Activated CD8-positive, alpha-beta memory T cell treated with anti-CD3 and anti-CD28 coated beads for 24 hours (primary cell): ENCODE measurements around the gene SLC9A6.
"Not testable (repeated sequence)": the region's sequence is repeated elsewhere in the genome, so short reads cannot be mapped to it uniquely, and the experiment has no call there.

ENCODE experiments used
- DNase-seq: peaks from one replicate; pipeline ENCODE4 v3.0.0-alpha.2; 2020

The SLC9A6 gene

GRCh38 chrX:136064661-136065043 lies 79.4 kb downstream of the SLC9A6 start:
- DNase-seq, result no peak

DNA sequence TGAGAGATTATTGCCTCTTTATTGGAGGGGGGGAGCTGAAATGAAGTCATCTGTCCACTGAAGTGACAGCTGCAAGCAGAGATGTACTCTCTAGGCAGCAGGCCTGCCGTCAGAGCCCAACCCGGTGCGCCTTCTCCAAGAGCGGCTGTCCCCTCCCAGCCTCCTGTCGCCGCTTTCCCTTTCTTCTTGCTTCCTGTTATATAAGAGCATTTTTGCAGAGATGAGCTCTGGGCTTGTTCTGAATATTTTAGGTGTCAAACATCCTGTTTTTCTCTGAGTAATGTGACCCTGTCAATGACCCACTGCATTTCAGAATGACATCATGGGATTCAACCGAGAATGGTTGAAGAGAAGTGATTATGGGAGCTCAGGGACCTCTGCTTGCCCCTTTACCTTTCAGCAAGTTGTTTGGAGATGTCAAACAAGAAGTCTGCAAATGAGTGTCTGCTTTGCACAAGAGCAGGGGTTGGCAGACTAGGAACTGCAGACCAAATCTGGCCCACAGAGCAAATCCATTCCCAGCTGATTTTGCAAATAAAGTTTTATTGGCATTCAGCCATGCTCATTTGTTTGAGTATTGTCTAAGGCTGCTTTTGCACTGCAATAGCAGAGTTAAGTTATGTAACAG lies 79.9 kb downstream of the SLC9A6 start:
- no peak for DNase-seq

DNA sequence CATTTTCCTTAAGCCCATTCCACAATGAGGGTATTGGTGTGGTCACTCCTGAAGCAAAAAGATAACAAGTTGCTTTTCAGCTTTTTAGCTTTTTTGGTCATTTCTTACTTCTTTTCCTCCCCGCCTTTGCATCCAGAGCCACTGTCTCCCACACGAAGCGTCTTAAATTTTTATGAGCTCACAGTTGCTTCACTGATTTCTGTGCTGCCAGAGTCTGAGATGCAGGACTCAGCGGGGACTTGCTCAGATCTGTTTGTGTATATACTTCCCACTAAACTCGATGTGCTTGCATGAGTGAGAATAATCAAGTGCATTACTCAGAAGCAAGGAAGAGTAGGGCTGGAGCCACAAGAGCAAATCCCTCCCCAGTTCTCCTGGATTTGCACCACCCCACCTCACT lies 81.9 kb downstream of the SLC9A6 start:
- DNase-seq, result no peak

DNA sequence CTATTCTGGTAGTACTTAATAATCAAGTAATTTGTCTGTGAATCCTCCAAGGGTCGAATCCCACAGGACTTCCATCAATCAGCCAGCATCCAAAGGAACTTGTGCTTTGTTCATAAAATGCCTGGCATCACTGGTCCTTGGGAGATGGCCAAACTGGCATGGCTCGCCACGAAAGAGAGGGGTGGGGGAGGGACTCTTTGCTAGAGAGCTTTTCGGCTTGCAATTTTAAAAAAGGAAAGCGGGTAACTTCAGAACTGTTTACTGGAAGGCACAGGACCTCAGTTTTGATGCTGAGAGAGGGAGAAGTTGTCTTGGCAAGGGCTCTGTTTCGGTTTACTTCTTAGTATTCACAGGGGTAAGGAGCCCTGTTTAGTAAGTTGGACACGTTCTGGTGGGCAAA lies 82.7 kb downstream of the SLC9A6 start:
- DNase-seq, result no peak

- no peak for DNase-seq
Measured at GRCh38 chrX:136076942-136077341, 91.7 kb downstream of the SLC9A6 start.

- no peak for DNase-seq
Measured at GRCh38 chrX:136080766-136081165, 95.5 kb downstream of the SLC9A6 start.

DNA sequence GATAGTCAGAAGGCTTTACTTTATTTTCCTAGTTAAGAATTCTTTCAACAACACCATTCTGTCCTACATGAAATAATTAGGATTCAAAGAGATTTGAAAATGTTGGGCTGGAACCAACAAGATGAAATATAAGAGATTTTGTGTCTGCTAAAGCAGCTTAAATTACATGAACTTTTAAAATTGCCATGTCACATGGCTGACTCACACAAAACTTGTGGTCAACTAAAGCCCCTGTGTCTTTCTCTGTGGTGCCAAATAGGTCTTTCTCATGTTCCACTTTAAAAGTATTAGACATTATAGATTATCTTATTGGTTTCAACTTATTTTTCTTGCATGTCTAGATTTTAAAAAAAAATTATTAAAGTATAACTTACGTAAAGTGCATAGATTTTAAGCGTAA lies 101.3 kb downstream of the SLC9A6 start:
- no peak for DNase-seq

GRCh38 chrX:136091898-136092297 lies 106.7 kb downstream of the SLC9A6 start:
- DNase-seq, result not testable (repeated sequence)

GRCh38 chrX:136094962-136095361 lies 109.7 kb downstream of the SLC9A6 start:
- no peak for DNase-seq
